IMR-90 (cell line): Measurements from ENCODE around the gene MAPK11.

Source experiments
- FOS ChIP-seq: fragments of 150-350 bp; IDR thresholded peaks from 2 replicates; pipeline ENCODE4 v1.6.1; 2016; ENCODE audit warnings: low read depth, low read length
- MAFK ChIP-seq: IDR thresholded peaks from 2 replicates; pipeline ENCODE4 v1.6.1; 2012; ENCODE audit warnings: low read depth, low read length, improper control_type of control experiment
- POLR2A ChIP-seq: IDR thresholded peaks from 2 replicates; pipeline ENCODE4 v1.6.1; 2012; ENCODE audit warnings: mild to moderate bottlenecking, low read depth, low read length
- RCOR1 ChIP-seq: IDR thresholded peaks from 2 replicates; pipeline ENCODE4 v1.6.1; 2012; ENCODE audit warnings: mild to moderate bottlenecking, low read length, improper control_type of control experiment; ENCODE audit not compliant: insufficient replicate concordance
- RFX5 ChIP-seq: IDR thresholded peaks from 2 replicates; pipeline ENCODE4 v1.8.0; 2012; ENCODE audit warnings: low read depth, mild to moderate bottlenecking, low read length, moderate library complexity
- USF2 ChIP-seq: fragments of 150-350 bp; IDR thresholded peaks from 2 replicates; pipeline ENCODE4 v1.6.1; 2017; ENCODE audit warnings: mild to moderate bottlenecking, antibody characterized with exemption, low read length, low read depth
- TF ChIP-seq, protein P1 (sequence below): conservative IDR thresholded peaks from 2 replicates; pipeline ENCODE4 v1.5.1; 2012; ENCODE audit warnings: mild to moderate bottlenecking, low read depth, low read length, improper control_type of control experiment

DNA sequence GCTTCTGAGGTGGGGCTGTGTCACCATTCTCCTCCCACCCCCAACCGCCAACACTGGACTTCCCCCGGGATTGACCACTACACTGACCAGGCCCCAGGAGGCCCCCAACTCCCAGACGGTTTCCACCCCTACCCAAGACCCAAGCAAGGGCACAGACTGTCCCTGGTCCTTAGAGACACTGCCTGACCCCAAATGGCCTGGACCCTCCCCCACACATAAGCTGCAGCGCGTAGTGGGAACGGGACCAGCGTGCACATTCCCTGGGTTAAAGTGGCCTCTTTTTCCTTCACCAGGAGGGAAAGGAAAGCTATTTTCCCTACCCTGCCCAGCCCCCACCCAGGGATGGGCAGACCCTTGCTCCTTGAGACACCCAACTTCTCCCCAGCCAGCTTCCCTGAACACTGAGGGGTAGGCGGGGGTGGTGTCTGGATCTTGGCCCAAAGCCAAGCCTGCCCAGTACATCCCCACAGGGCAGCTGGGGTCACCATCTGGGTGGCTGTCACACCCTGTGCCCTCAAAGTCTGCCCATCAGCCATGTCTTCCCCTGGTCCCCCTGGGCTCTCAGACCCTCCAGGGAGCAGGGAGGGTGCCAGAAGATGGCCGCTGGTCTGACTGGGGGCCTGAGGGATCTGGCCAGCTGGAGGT is 7.1 kb downstream of the MAPK11 start:
- TF ChIP-seq, protein P1, sequence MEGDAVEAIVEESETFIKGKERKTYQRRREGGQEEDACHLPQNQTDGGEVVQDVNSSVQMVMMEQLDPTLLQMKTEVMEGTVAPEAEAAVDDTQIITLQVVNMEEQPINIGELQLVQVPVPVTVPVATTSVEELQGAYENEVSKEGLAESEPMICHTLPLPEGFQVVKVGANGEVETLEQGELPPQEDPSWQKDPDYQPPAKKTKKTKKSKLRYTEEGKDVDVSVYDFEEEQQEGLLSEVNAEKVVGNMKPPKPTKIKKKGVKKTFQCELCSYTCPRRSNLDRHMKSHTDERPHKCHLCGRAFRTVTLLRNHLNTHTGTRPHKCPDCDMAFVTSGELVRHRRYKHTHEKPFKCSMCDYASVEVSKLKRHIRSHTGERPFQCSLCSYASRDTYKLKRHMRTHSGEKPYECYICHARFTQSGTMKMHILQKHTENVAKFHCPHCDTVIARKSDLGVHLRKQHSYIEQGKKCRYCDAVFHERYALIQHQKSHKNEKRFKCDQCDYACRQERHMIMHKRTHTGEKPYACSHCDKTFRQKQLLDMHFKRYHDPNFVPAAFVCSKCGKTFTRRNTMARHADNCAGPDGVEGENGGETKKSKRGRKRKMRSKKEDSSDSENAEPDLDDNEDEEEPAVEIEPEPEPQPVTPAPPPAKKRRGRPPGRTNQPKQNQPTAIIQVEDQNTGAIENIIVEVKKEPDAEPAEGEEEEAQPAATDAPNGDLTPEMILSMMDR: no peak
- TF ChIP-seq MAFK: no peak
- no peak for TF ChIP-seq POLR2A
- no peak for TF ChIP-seq RFX5
- no peak for TF ChIP-seq FOS
- TF ChIP-seq RCOR1: no peak
- no peak for TF ChIP-seq USF2
